ENCODE measurements around the gene NRN1L.
A peak's percentile ranks its signal among the peaks of the same experiment; 100 is the strongest.
"Not testable (repeated sequence)": the region's sequence is repeated elsewhere in the genome, so short reads cannot be mapped to it uniquely, and the experiment has no call there.

Gene NRN1L

GRCh38 chr16:67883146-67883871, 1.4 kb upstream of the NRN1L start:
- no peak for DNase-seq

- peak; percentile 59 for DNase-seq
Observed at GRCh38 chr16:67883872-67884261, 818 bp upstream of the NRN1L start.

DNA sequence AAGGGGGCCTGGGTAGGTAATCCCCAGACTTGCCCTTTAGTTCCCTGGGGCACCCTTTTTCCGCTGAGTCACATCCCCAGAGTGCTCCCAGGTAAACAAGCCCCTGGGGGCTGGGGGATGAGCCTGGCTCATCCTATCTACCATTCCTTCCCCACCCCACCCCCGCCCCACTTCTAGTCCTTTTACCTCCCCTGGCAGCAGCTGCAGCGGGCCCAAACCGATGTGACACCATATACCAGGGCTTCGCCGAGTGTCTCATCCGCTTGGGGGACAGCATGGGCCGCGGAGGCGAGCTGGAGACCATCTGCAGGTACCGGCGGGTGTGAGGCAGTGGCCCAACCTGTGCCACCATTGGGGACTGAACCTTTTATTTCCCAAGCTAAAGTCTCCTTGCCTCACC, 860 bp downstream of the NRN1L start:
- no peak for DNase-seq

- DNase-seq, result no peak
Observed at GRCh38 chr16:67885976-67886375, 1.3 kb downstream of the NRN1L start.

- no peak for DNase-seq
Observed at GRCh38 chr16:67886387-67886786, 1.7 kb downstream of the NRN1L start.

DNA sequence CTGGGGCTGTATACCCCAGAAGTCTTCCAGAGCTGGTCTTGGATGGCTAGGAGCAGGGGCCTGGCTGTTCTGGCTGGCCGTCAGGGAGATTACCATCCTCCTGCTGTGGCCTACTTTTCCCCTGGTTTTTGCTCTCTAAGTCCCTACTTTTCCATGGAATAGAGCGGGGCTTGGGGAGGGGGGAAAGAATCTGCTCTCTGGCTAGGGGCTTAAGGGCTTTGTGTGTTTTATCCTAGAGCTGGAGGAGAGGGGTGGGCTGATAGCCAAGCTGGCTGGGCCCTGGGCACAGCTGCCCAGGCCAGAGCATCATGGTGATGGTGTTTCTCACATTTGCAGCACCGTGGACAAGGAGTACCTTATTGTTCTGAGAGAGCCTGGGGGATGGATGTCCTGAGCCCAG, 3.6 kb downstream of the NRN1L start:
- DNase-seq, result no peak

GRCh38 chr16:67892375-67892774, 7.7 kb downstream of the NRN1L start:
- no peak for DNase-seq

DNA sequence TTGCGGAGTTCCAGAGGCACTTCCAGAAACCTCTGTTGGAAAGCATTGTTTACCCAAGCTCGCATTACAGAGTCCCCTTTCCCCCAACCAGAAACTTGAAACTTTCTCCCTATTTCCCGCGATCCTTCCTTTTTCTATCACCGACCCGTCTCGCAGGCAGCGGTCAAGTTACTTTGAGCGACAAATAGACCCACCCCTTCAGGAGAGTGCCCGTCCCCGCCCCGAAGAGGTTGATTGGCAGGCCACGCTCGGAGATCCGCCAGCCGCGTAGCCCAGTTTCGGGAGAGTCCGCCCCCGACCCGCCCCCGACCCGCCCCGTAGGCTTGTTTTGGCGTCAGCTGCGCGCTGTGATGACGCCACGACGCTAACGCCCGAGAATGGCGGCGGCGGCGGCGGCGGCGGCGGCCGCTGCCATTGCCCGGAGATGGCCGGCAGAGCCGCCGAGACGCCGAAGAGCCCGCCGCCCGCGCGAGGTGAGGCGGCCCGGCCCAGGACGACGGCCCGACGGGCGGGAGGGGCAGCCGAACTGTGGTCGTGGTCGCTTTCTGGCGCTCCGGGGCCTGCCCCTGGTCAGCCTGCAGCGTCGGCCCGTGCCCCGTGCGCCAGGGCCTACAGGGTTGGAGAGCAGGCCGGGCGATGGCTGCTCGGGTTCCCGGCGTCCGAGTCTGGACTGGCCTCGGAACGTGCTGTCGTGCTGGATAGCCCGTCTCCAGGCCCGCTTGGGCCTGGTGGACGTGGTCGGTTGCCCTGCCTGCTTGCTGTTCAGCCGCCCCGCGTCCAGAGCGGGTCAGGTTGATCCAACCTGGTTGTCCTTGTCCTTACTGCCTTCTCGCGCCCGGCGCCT, 8.4 kb downstream of the NRN1L start, which contains the start of gene PSKH1:
Gene PSKH1, plus strand, starts transcription at position 356 of the 844 bp plus-strand sequence. CDS start 15,496 bp downstream, outside the sequence.
- peak; percentile 98 for DNase-seq

- DNase-seq, result no peak
Observed at GRCh38 chr16:67893743-67894399, 9.2 kb downstream of the NRN1L start.

DNA sequence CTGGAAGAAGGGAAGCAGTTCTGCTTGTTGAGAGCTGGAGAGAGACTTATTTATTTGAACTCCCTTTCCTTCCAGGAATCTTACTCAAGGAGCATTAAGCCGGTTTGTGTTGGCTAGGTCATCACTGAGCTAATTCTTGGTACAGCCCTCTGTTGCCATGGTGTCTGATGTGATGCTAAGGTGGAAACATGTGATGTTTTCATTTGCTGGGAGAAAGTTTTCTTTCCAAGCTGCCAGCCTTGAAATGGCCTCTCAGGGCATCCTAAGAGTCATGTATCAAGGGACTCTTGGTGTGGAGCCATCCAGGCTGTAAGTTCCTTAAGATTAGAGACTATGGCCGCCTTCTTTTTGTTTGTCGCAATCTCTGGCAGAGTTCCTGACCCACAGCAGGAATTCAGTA, 12.5 kb downstream of the NRN1L start:
- DNase-seq, result peak; percentile 56

DNA sequence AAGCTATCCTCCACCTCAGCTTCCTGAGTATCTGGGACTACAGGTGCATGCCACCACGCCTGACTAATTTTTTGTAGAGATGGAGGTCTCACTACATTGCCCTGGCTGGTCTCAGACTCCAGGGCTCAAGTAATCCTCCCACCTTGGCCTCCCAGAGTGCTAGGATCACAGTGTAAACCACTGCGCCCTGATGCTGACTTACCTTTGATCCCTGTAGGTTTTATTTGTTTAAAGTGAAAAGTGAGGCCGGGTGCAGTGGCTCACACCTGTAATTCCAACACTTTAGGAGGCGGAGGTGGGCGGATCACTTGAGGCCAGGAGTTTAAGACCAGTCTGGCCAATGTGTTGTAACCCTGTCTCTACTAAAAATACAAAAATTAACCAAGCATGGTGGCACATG, 17.0 kb downstream of the NRN1L start:
- no peak for DNase-seq

DNA sequence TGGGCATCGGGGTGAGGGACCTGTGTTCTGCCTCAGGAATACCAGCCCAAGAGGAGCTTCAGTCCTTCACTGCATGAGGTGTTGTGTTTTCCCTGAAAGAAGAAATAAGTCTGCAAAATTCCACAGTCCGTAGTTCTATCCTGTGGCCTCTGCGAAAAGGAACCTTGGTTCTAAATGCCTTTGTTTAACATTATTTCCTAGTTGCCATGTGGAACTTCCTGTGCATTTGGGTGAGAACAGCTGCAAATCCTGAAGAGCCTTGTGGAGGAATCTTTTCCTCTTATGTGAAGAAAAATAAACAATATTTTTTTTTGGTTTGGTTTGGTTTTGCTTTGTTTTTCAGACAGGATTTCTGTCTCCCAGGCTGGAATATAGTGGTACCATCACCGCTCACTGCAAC, 18.1 kb downstream of the NRN1L start:
- DNase-seq, result no peak

DNA sequence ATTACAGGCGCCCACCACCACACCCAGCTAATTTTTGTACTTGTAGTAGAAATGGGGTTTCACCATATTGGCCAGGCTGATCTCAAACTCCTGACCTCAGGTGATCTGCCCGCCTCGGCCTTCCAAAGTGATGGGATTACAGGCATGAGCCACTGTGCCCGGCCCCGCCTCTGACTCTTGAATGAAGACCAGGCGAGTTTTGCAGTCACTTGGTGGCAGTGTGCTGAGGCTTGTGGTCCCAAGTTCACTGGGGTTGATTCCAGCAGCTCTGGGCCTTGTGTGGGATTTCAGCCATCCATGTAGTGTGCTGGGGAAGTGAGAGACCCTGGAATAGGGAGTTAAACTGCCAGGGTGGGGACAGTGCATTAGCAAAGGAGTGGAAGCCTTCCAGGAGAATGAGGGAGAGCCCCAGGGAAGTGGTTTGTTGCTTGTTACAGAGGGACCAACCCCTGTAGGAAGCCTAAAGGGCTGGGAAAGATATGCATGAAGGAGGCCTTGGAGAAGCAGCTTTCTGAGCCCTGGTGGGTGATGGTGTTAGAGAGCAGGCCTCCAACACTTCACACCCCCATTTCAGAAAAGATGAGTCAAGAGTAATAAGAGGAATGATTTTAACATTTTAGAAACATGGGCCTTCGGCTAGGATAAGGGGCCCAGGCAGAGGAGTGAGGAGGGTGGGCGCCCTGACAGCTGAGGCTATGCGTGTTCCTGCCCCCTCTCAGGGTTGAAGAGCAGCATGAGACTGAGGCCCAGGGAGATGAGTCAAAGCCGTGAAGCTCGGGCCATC, 22.9 kb downstream of the NRN1L start:
- no peak for DNase-seq

DNA sequence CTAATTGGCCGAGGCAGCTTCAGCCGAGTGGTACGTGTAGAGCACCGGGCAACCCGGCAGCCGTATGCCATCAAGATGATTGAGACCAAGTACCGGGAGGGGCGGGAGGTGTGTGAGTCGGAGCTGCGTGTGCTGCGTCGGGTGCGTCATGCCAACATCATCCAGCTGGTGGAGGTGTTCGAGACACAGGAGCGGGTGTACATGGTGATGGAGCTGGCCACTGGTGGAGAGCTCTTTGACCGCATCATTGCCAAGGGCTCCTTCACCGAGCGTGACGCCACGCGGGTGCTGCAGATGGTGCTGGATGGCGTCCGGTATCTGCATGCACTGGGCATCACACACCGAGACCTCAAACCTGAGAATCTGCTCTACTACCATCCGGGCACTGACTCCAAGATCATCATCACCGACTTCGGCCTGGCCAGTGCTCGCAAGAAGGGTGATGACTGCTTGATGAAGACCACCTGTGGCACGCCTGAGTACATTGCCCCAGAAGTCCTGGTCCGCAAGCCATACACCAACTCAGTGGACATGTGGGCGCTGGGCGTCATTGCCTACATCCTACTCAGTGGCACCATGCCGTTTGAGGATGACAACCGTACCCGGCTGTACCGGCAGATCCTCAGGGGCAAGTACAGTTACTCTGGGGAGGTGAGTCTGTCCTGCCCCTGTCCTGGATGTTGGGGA, 24.5 kb downstream of the NRN1L start:
- DNase-seq, result no peak

DNA sequence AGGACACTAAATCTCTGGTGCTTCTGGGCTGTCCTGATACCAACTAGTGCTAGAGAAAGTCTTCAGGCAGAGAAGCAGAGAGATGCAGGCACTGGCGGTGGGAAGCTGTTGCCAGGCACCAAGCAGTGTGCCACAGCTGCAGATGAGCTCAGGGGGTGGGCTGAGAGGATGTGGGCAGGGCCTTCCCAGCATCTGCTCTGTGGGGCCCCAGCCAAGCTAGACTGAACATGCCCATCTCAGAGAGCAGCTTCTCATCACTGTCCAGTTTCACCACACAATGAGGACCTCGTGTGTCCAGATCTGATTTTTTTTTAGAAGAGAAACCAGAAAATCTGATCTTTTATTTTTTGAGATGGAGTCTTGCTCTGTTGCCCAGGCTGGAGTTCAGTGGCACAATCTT, 25.5 kb downstream of the NRN1L start:
- DNase-seq, result peak; percentile 82

GRCh38 chr16:67914758-67915495, 30.2 kb downstream of the NRN1L start:
- DNase-seq, result no peak

GRCh38 chr16:67915496-67915769, 30.7 kb downstream of the NRN1L start:
- not testable (repeated sequence) for DNase-seq

GRCh38 chr16:67915831-67916723, 31.4 kb downstream of the NRN1L start:
- DNase-seq, result no peak

DNA sequence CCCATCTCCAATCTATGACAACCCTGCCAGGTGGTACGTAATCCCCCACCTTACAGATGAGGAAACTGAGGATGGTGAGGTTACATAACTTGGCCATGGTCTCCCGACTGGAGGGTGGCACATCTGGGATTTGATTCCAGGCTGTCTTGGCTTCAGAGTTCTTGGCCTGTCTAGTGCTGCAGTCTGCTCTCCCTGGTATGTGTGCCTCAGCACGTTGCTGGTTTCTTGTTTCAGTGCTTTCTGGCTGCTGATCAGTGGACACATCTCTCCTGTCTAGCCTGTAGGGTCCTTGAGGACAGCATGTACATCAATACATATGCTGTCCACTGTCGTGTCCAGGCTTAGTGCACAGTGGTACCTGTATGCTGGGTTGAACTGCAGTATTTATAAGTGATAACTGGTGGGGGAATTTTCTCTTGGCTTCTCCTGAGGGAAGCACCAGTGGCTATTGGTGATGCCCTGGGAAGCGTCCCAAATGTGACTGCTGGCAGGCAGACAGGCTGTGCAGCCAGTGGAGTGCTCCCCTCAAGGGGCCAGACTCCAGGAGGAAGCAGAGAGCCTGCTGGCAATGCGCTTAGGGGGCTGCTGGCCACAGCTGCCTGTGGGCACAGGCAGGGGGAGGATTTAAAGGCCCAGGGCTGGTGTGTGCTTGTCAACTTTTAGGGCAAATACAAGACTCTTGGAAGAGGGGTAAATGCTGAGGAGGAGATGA, 32.6 kb downstream of the NRN1L start:
- DNase-seq, result peak; percentile 77

DNA sequence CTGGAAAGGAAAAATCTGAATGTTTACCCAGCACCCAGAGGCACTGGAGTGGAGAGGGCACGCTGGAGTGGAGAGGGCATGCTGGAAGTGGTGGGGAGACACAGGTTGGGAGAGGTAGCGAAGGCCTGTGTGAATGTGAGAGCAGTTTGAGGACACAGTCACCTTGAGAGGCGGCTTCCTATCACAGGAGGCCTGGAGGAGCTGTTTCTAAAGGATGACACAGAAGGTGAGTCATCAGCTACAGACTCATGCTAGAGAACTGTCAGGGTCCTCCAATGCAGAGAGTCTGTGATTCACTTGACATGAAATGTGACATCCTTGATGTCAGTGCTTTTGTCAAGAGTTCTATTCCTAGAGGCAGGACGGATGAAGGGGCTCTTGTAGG, 33.2 kb downstream of the NRN1L start:
- no peak for DNase-seq
